GM18907 (cell line): Measurements from ENCODE around the gene NMT1.

Source experiments
- ATAC-seq: cut with Tn5 transposase; IDR thresholded peaks from one replicate; pipeline ENCODE4 v1.9.1; 2021; ENCODE audit warnings: mild to moderate bottlenecking, moderate library complexity; ENCODE audit not compliant: unreplicated experiment

Gene NMT1

DNA sequence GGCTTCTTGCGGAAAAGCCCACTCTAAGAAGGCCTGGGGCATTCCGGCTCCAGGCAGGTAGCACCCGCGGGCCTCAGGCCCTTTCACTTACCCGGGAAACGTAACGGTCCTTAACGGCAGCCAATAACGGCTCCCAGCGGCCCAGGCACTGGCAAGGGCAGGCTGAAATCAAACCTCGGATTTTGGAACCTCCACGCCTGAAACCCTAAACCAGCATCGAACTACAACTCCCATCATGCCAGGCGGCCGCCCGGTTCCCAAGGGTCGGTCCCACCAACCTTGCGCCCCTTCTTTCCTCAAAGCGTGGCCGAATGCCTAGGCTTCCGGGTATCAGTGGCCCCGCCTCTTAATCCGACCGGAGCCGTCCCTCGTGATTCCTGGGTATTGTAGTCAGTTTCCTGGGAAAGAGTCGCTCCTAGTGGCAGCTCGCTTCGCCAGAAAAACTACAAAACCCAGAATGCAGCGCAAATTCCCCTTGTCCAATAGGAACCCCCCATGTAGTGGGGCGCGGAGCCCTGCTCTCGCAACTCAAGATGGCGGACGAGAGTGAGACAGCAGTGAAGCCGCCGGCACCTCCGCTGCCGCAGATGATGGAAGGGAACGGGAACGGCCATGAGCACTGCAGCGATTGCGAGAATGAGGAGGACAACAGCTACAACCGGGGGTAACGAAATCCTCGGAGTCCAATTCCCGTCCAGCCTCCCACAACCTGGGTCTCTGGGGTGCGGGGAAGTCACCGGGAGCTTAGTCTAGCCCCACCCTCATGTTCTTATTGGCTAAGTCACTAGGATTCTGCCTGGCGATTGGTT is at the start of gene NMT1:
Gene NMT1, plus strand, starts transcription at position 521 of the 809 bp plus-strand sequence. Its CDS starts 13 bp downstream, at position 534.
- ATAC-seq, result peak; percentile 87

GRCh38 chr17:45011767-45012166 is 49.4 kb upstream of the NMT1 start:
- ATAC-seq, result no peak

DNA sequence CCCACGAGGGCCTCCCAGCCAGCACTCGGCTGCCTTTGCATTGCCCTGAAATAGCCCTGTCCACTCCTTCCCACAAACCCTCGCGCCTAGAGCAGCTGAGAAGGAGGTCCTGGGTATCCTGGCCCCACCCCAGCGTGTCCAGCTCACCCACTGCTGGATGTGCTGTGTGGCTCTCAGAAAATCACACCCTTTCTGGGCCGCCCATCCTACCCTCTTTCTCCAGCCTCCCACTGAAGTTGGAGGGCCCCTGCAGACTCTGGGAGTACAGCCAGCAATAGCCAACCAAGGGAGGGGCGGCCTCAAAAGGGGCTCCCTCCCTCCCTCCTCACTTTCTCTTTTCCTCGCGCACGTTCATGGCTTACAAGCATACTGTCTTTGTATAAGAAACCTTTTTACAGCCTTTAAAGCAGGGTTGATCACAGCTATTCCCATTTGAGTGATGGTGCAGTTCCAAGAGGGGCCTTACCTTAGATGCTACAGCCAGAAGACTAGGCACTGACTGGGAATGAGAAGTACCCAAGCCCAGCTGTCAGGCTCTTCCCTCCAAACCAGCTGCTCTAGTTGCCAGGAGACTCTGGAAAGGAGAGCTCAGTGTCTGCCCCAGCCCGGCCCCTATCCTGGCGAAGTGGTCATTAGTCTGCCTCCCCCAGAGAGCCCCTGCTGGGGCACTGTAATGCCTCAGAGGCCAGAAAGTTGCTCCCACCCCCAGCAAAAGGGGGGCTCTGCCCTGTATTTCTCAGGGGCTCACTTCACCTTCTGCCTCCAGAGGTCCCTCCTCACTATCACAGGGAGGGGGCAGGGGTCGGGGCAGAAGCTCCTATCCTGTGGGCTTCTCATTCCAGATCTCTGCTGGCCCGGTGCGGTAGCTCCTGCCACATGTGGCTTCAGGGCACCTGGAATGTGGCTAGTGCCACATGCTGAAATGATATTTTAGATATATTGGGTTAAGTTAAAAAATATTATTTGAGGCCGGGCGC is 47.8 kb upstream of the NMT1 start:
- no peak for ATAC-seq

GRCh38 chr17:45016237-45016636 is 44.9 kb upstream of the NMT1 start:
- no peak for ATAC-seq

DNA sequence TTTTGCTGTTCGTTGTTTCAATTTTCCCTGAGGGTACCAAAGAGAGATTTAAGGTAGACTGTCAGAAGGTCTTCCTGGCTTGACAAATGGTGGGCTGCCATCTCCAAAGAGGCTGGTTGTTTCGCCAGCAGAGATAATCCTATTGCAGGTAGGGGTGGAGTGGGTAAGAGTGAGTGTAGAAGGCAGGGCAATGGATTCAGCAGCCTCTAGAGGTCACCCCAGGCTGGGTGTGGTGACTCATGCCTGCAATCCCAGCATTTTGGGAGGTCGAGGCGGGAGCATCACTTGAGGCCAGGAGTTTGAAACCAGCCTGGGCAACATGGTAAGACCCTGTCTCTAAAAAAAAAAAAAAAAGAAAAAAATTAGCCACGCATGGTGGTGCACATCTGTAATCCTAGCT is 44.3 kb upstream of the NMT1 start:
- ATAC-seq, result no peak

GRCh38 chr17:45018514-45018847 is 42.6 kb upstream of the NMT1 start:
- ATAC-seq, result no peak

DNA sequence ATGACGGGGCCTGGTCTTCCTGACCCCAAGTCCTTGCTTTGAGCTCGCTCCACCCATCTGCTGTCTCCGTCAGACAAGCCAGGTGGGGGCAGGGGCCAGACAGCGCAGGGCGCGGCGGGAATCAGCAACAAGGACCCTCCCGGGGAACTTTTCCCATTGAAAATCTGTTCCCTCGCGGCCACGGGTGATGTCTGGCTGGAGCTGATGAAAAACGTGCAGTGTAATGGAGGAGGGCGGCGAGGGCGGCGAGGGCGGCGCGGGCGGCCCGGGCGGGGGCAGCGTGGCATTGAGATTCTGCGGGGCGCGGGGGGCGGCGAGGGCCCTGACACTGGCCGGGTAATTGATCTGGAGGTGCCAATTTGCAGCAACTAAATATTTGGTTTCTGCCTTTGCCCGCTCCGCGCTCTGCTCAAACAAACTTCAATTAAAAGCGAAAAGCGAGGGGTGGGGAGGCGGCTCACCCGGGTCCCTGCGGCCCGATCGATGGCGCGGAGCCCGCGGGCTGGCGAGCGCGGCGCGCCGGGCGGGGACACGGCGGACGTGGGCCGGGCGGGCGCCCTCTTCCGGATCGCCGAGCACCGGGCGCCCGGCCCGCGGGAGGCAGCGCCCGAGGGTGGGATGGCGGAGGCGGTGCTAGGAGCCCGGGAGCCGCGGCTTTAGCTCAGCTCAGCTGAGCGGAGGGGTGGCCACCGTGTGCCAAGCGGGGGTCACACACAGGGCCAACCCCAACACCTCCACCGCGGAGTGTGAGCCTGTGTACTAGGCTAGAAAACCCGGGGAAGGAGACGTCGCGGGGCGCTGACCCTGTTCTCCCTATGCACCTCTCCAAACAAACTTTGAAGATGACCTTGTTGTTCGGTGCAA is 42.0 kb upstream of the NMT1 start:
- no peak for ATAC-seq

GRCh38 chr17:45020354-45021138 is 40.6 kb upstream of the NMT1 start:
- no peak for ATAC-seq

DNA sequence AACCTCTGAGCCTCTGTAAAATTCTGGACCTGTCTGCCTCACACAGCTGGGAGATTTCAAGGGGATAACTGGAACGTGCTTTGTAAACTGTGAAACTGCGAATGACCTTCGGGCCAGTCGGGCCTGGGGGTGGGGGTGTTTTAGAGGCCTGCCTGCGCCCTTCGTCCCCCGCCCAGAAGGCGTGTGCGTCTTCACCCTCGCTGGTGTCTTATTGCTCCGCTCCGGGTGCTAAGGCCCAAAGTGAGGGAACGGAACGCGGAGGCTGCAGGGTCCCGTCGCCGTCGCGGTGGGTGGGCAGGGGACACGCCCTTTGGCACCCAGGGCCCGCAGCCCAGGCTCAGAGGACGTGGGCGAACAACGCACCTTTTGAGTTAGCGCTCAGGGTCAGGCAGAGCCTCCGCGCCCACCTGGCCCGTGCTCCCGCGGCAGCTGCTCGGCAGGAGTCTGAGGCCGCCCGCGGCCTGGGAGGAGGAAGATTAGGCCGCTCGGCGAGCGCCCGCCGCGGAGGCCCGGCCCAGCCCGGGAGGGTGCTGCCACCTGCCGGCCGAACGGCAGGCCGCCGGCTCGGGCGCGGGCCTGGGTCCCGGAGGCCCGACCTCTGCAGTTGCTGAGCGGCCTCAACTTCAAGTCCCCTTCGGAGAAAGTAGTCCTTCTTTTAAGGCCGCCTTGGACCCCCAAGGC is 39.4 kb upstream of the NMT1 start:
- peak; percentile 40 for ATAC-seq

GRCh38 chr17:45022288-45022648 is 38.8 kb upstream of the NMT1 start:
- no peak for ATAC-seq

DNA sequence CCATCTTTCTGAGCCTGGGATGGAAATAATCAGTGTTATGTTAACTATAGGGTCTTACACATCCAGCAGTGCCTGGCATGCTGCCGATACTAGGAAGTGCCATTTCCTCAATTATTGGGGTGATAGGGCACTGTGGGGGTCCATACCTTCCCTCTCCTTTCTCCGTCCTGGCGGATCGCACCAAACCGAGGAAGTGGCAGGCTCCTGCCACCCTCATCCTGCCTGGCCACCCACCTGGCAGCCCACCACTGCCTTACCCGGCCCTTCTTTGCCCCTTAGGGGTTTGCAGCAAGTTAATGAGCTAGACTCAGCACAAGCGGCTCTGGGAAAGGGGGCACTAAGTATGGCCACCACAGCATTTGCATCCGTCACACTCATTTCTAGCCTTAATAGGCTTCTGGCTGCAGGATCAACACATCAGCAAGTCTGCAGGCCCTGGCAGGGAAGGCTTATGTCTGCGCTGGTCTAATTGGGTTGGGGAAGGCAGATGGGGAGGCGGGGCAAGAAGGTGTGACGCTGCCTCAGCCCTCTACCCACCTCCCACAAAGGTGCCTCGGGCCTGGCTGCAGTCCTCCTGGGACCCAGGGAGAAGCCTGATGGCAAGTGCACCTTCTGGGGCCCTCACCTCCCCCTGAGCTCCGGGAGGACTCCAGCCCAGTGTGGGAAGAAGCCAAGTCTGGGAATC is 38.3 kb upstream of the NMT1 start:
- no peak for ATAC-seq

DNA sequence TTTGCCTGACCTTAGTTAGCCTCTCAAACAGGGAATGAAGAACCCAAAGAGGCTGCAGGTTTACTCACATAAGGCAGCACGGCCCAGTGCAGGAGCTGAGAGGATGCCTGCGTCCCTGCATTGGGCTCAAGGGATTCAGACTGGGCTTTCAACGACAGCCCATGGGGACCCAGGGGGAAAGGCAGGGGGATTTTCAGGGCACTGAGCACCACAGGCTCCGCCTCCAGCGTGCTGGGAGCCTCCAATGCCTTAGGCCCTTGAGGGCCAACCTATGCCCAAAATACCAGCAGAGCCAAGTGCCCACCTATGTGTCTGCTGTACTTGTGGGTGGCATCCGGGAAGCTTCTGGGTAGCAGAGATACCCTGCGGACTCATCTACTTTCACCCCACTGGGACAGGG is 32.0 kb upstream of the NMT1 start:
- no peak for ATAC-seq

- ATAC-seq, result no peak
Observed at GRCh38 chr17:45029758-45030423, 31.2 kb upstream of the NMT1 start.

- no peak for ATAC-seq
Observed at GRCh38 chr17:45030733-45031132, 30.4 kb upstream of the NMT1 start.

GRCh38 chr17:45031231-45032173 is 29.6 kb upstream of the NMT1 start:
- no peak for ATAC-seq

GRCh38 chr17:45032174-45032541 is 29.0 kb upstream of the NMT1 start:
- no peak for ATAC-seq

DNA sequence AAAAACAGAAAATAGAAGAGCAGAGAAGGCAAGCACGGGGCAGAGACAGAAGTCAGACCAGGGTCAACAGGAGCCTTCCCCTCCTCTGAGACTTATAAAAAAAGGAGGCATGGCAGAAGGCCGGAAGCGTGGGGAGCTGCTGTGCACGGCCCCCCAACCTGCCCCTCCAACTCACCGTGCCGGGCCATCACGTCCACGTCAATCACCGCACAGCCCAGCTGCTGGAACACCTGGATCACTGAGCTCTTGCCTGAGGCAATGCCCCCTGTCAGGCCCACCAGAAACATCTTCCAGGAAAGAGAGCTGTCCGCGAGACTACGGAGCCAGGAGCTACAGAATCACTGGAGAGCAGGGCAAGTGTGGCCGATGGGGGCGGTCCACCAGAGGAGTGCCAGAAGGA is 26.5 kb upstream of the NMT1 start:
- ATAC-seq, result no peak

- ATAC-seq, result no peak
Observed at GRCh38 chr17:45035848-45036247, 25.3 kb upstream of the NMT1 start.
